Endodermal cell (in vitro differentiated cells): ENCODE measurements around the gene RBM8A. TPM values are rescaled to one million over a fixed set of nuclear protein-coding genes. Genes with fewer than 3 reads are reported as not detected.
A peak's percentile ranks its signal among the peaks of the same experiment; 100 is the strongest.

Experiments used
- DNase-seq: peaks from one replicate; pipeline ENCODE4 v3.0.0-alpha.2; 2017
- H3K27ac ChIP-seq: 2 replicates; pipeline ENCODE4 v1.5.1; 2013; ENCODE audit warnings: mild to moderate bottlenecking, low read depth, low read length, moderate library complexity
- H3K27me3 ChIP-seq: 2 replicates; pipeline ENCODE4 v1.6.1; 2013; ENCODE audit warnings: mild to moderate bottlenecking, low read length, moderate library complexity; ENCODE audit not compliant: insufficient read depth, control insufficient read depth, poor library complexity, severe bottlenecking
- H3K36me3 ChIP-seq: 2 replicates; pipeline ENCODE4 v1.7.0; 2013; ENCODE audit warnings: mild to moderate bottlenecking, low read length, moderate library complexity; ENCODE audit not compliant: control insufficient read depth, insufficient read depth
- H3K4me1 ChIP-seq: one replicate; pipeline ENCODE4 v1.7.0; 2013; ENCODE audit warnings: low read length; ENCODE audit not compliant: control insufficient read depth, insufficient read depth
- H3K4me3 ChIP-seq: 2 replicates; pipeline ENCODE4 v1.5.1; 2013; ENCODE audit warnings: mild to moderate bottlenecking, low read length, moderate library complexity
- H3K9ac ChIP-seq: 2 replicates; pipeline ENCODE4 v1.6.1; 2013; ENCODE audit warnings: mild to moderate bottlenecking, low read length, moderate library complexity; ENCODE audit not compliant: poor library complexity, severe bottlenecking; ENCODE audit errors: extremely low read depth
- H3K9me3 ChIP-seq: 2 replicates; pipeline ENCODE4 v1.6.1; 2013; ENCODE audit warnings: mild to moderate bottlenecking, low read length, moderate library complexity; ENCODE audit not compliant: control insufficient read depth
- H3K27ac Mint-ChIP-seq: 2 replicates; pipeline ENCODE4 v1.8.0; 2020; ENCODE audit warnings: mixed read lengths
- H3K27me3 Mint-ChIP-seq: 2 replicates; pipeline ENCODE4 v1.8.0; 2021; ENCODE audit warnings: mild to moderate bottlenecking, mixed read lengths; ENCODE audit not compliant: insufficient read depth
- H3K36me3 Mint-ChIP-seq: 2 replicates; pipeline ENCODE4 v1.8.0; 2020; ENCODE audit warnings: low read depth, mixed read lengths
- H3K4me1 Mint-ChIP-seq: 2 replicates; pipeline ENCODE4 v1.8.0; 2020; ENCODE audit warnings: mixed read lengths
- H3K4me3 Mint-ChIP-seq: 2 replicates; pipeline ENCODE4 v1.8.0; 2020; ENCODE audit warnings: mild to moderate bottlenecking, moderate library complexity, mixed read lengths
- H3K9me3 Mint-ChIP-seq: 2 replicates; pipeline ENCODE4 v1.8.0; 2020; ENCODE audit warnings: mild to moderate bottlenecking, mixed read lengths
- CTCF ChIP-seq: fragments of 200-600 bp; sonication (generic); conservative IDR thresholded peaks from 2 replicates; pipeline ENCODE4 v1.5.0; 2021; ENCODE audit warnings: antibody characterized with exemption, mild to moderate bottlenecking
- WGBS, 2 experiments: methylation state at CpG; one replicate each; pipeline versions ENCODE4 v1.1.5 to v1.1.7; 2013; ENCODE audit warnings: missing lambda C conversion rate in 2 of 2, mixed read lengths in 1 of 2; ENCODE audit not compliant: insufficient coverage in 1 of 2, insufficient read length in 1 of 2; 5-methylcytosine and 5-hydroxymethylcytosine counted together
- total RNA-seq, 2 donors: library from RNA; stranded (reverse); fragmentation: NEBNext Ultra II Directional in 1 of 2; extraction: Animal tissue kit (Norgen Biotek cat#: 25700) in 1 of 2; gene quantifications; 2 replicates in 1 of 2; 3 replicates in 1 of 2; pipeline ENCODE4 v1.2.1, GENCODE V29; 2021

The RBM8A gene
- total RNA-seq, 2 donors from 2014 or later: 299 to 314 TPM

- Histone ChIP-seq H3K9me3 (no peaks in the 10 kb centered on the region), H3K36me3 (no peaks in the 10 kb centered on the region), H3K27ac (peak overlapping the region; percentile 49), H3K4me3 (no peak overlapping the region), H3K27me3 (no peaks in the 10 kb centered on the region), H3K4me1 (no peaks in the 10 kb centered on the region), H3K9ac (no peak overlapping the region)
- Mint-ChIP-seq H3K36me3 (no peaks in the 10 kb centered on the region), H3K4me1 (peaks cover 7% of the 10 kb centered on the region), H3K27ac (no peak overlapping the region), H3K27me3 (peaks cover 35% of the 10 kb centered on the region), H3K9me3 (no peaks in the 10 kb centered on the region), H3K4me3 (no peak overlapping the region)
- 78 to 93% methylated on average over 4 to 5 of the region's 5 CpGs for WGBS, 2 experiments
- TF ChIP-seq CTCF: no peak
- no peak for DNase-seq
Measured at GRCh38 chr1:145898756-145899155, 28.5 kb downstream of the RBM8A start.

- Histone ChIP-seq H3K27me3 (no peaks in the 10 kb centered on the region), H3K9me3 (no peaks in the 10 kb centered on the region), H3K27ac (no peak overlapping the region), H3K9ac (no peak overlapping the region), H3K36me3 (no peaks in the 10 kb centered on the region), H3K4me3 (no peak overlapping the region), H3K4me1 (no peaks in the 10 kb centered on the region)
- peaks cover 7% of the 10 kb centered on the region for H3K4me1 Mint-ChIP-seq
- peaks cover 34% of the 10 kb centered on the region for H3K27me3 Mint-ChIP-seq
- H3K27ac Mint-ChIP-seq: no peak overlapping the region
- WGBS, 2 experiments: 100% methylated on average over 1 of the region's 1 CpG; no CpG with 5 or more reads in 1 of the 2 experiments
- H3K36me3 Mint-ChIP-seq: no peaks in the 10 kb centered on the region
- no peak for TF ChIP-seq CTCF
- H3K4me3 Mint-ChIP-seq: no peak overlapping the region
- no peaks in the 10 kb centered on the region for H3K9me3 Mint-ChIP-seq
- no peak for DNase-seq
Measured at GRCh38 chr1:145897969-145898368, 29.3 kb downstream of the RBM8A start.

GRCh38 chr1:145895471-145895870 is 31.8 kb downstream of the RBM8A start:
- Mint-ChIP-seq H3K4me1 (peaks cover 26% of the 10 kb centered on the region), H3K9me3 (no peaks in the 10 kb centered on the region), H3K27me3 (peaks cover 29% of the 10 kb centered on the region), H3K27ac (no peak overlapping the region), H3K4me3 (no peak overlapping the region), H3K36me3 (no peaks in the 10 kb centered on the region)
- Histone ChIP-seq H3K9ac (no peak overlapping the region), H3K4me1 (peaks cover 4% of the 10 kb centered on the region), H3K4me3 (no peak overlapping the region), H3K36me3 (no peaks in the 10 kb centered on the region), H3K27ac (no peak overlapping the region), H3K27me3 (no peaks in the 10 kb centered on the region), H3K9me3 (no peaks in the 10 kb centered on the region)
- DNase-seq: no peak
- no peak for TF ChIP-seq CTCF
- 80 to 91% methylated on average over 1 of the region's 1 CpG for WGBS, 2 experiments
